ENCODE data around the gene MFSD12.

- TF ChIP-seq CTCF (IDR thresholded peaks at IDR 0.05), result no peak
- TF ChIP-seq POLR2A (IDR thresholded peaks at IDR 0.05), result no peak
Observed at GRCh38 chr19:3518255-3518654, 39.1 kb downstream of the MFSD12 start.

Data from thyroid gland (tissue), 4 donors.